SJCRH30 (cell line): ENCODE data around the gene MAPK8IP2. TPM values are rescaled to one million over a fixed set of nuclear protein-coding genes. Genes with fewer than 3 reads are reported as not detected.
"Not testable (repeated sequence)": the region's sequence is repeated elsewhere in the genome, so short reads cannot be mapped to it uniquely, and the experiment has no call there.

ENCODE experiments used
- DNase-seq, 2 experiments: peaks; one replicate each; pipeline ENCODE4 v3.0.0-alpha.2; 2015 to 2020
- H3K27ac ChIP-seq: fragments of 250-450 bp; sonication (Bioruptor Pico); 2 replicates; pipeline ENCODE4 v1.5.1; 2020; ENCODE audit warnings: mild to moderate bottlenecking, moderate library complexity
- H3K27me3 ChIP-seq: fragments of 250-450 bp; sonication (Bioruptor Pico); 2 replicates; pipeline ENCODE4 v1.5.1; 2020; ENCODE audit warnings: mild to moderate bottlenecking, moderate library complexity
- H3K36me3 ChIP-seq: fragments of 250-450 bp; sonication (Bioruptor Pico); 2 replicates; pipeline ENCODE4 v1.5.1; 2020; ENCODE audit warnings: mild to moderate bottlenecking, moderate library complexity
- H3K4me1 ChIP-seq: fragments of 250-450 bp; sonication (Bioruptor Pico); 2 replicates; pipeline ENCODE4 v1.5.1; 2020; ENCODE audit warnings: mild to moderate bottlenecking, moderate library complexity
- H3K4me3 ChIP-seq: fragments of 250-450 bp; sonication (Bioruptor Pico); 2 replicates; pipeline ENCODE4 v1.5.1; 2020; ENCODE audit warnings: mild to moderate bottlenecking, moderate library complexity
- H3K9me3 ChIP-seq: fragments of 250-450 bp; sonication (Bioruptor Pico); replicated peaks from 2 replicates; pipeline ENCODE4 v1.5.1; 2020; ENCODE audit warnings: mild to moderate bottlenecking, moderate library complexity
- total RNA-seq: library from RNA; depleted of rRNA; stranded (reverse); fragments of >200 nt; shearing (Covaris generic); gene quantifications from 2 replicates; pipeline ENCODE4 v1.2.3, GENCODE V29; 2014

The MAPK8IP2 gene
- total RNA-seq, 1 experiment from 2014 or later: 0.99 TPM

DNA sequence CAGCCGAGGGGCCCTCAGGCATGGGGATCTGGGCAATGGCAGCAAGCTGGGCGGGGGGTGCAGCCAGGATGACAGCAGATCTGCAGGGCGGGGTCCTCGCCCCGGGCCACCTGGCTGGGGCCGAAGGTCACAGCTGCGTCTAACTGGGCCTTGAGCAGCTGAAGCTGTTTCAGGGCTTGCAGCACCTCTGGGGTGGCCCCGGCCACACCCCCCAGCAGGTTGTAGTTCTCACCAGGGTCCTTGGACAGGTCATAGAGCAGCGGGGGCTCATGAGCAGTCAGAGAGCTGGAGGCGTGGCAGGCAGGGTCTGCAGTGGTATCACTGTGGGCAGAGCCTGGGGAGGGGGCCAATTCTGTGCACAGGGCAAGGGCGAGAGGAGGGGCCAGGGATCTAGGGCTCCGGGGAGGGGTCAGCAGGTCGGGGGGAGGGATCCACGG is 24.6 kb downstream of the MAPK8IP2 start:
- no peak for DNase-seq
- Histone ChIP-seq H3K27me3 (no peaks in the 10 kb centered on the region), H3K27ac (no peak overlapping the region), H3K4me3 (no peak overlapping the region), H3K9me3 (no peaks in the 10 kb centered on the region), H3K4me1 (peaks cover 4% of the 10 kb centered on the region; the same call in 1 of the 2 replicates), H3K36me3 (no peaks in the 10 kb centered on the region)

DNA sequence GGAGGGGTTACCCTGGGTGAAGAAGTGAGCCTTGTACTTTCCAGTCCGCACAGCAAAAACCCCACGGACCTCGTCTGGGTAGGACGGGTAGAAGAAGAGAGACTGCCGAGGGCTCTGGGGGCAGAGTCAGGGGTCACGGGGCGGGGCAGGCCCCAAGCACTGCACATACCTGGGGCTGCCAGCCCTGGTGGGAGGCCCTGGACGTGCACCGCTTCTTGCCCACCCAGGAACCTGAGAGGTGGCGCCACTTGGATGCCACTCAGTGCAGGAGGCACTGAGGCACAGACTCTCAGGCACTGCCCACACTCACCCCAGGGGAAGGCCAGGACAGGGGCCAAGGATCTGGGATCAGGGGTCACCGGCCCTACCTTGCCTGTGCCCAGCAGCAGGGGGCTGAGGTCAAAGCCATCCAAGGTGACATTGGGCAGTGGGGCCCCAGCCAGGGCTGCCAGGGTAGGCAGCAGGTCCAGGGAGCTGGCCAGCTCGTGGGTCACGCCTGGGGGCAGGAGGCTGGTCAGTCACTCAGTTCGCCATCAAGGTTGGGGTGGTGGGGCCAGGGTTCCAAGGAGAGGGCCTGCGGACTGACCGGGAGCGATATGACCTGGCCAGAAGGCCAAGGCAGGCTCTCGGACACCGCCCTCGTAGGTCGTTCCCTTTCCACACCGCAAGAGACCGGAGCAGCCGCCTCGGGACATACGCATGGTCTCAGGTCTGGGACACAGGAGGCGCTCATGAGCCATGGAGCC is 25.1 kb downstream of the MAPK8IP2 start:
- H3K27ac ChIP-seq: no peak overlapping the region
- H3K9me3 ChIP-seq: no peaks in the 10 kb centered on the region
- no peak overlapping the region for H3K4me3 ChIP-seq
- H3K4me1 ChIP-seq: peaks cover 4% of the 10 kb centered on the region; the same call in 1 of the 2 replicates
- no peaks in the 10 kb centered on the region for H3K27me3 ChIP-seq
- no peaks in the 10 kb centered on the region for H3K36me3 ChIP-seq
- DNase-seq: peak in 1 of 2 experiments; percentile 2

DNA sequence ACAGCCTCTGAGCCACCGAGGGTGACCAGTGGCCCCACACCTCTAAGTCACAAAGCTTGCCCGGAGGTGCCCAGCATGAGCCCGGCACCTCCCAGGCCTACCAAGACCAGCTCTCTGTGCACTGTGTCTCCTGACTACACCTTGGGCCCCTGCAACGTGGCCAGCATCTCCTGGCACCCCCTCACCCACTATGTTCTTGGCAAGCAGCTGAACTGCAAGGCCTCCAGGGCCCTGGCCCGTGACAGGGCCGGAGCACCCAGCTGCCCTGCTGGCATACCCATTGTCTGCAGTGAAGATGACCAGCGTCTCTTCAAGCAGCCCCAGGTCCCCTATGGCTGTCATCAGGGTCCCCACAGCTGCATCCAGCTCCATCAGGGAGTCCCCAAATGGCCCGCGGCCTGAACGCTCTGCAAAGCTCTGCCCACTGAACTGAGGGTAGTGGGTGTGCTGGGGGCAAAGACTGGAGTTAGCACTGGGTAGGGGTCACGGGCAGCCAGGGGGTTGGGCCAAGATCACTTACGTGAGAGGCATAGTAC is 25.8 kb downstream of the MAPK8IP2 start:
- Histone ChIP-seq H3K4me3 (no peak overlapping the region), H3K36me3 (no peaks in the 10 kb centered on the region), H3K9me3 (no peaks in the 10 kb centered on the region), H3K4me1 (peaks cover 2% of the 10 kb centered on the region; the same call in 1 of the 2 replicates), H3K27me3 (no peaks in the 10 kb centered on the region), H3K27ac (no peak overlapping the region)
- DNase-seq: peak in 1 of 2 experiments; percentile 7

DNA sequence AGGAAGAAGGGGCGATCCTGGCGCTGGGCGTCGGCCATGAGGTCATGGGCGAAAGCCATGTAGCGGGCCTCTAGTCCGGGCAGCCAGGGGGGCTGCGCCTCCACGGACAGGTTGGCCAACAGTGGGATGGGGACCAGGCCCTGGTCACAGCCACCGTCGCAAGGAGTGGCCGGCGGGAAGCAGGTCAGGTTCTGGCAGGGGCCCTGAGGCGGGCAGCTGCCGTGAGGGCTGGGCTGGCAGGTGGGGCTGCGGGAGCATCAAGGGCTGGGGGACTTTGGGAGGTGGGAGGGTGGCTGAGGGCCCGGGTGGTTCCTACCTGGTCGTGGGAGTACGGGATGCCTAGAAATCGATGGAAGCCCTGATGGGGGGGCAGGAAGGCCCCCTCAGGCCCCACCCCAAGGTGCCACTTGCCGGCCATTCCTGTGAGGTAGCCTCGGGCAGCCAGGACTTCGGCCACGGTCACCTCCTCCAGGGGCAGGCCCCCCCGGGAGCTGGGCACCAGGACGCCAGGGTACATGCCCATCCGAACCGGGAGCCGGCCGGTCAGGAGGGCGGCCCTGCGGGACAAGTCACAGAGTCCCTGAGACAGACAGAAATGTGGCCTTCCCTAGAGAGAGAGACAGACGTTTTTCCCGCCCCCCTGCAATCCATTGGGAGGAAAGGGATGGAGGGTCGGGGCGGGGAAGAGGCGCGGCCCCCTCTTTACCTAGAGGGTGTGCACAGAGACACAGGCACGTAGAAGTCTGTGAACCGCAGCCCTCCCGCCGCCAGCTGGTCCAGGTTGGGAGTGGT is 26.5 kb downstream of the MAPK8IP2 start:
- no peaks in the 10 kb centered on the region; the same call in 1 of the 2 replicates for H3K4me1 ChIP-seq
- DNase-seq: no peak
- H3K27me3 ChIP-seq: no peaks in the 10 kb centered on the region
- no peak overlapping the region for H3K27ac ChIP-seq
- H3K36me3 ChIP-seq: no peaks in the 10 kb centered on the region
- no peak overlapping the region for H3K4me3 ChIP-seq
- no peaks in the 10 kb centered on the region for H3K9me3 ChIP-seq

DNA sequence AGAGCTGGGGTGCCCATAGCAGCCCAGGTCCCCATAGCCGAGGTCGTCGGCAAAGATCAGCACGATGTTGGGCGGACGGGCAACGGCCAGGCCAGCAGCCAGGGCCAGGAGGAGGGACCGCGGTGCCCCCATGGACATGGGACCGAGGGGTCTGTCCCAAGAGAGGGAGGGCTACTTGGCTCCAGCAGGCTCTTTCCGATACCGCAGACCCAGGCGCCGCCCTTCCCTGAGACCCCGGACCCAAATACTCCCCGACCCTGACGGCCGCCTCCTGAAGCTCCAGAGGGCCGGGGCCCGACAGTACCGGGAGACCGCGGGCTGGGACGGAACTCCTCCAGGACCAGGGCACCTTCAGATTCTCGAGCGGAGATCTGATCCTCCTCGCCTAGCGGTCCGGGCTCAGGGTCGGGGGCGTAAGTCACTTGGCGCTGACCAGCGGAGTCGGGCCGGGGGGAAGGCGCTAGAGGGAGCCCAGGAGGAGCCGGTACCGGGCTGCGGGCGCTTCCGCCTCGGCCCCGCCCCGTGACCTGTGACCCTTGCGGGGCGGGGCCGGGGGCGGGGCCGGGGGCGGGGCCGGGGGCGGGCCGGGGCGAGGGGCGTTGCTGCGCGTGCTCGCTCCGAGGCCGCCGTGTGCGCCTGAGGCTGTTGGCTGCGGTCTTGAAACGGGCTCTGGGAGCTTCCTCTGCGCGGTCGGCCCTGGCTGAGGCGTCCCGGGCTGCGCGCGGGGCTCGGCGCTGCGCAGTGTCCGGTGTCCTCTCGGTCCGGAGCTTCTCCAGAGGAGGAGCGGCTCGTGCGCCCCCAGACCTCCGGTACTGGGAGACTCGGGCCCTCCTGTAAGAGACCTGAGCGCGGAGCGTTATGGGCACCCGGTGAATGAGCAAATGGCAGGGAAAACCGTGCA is 27.3 kb downstream of the MAPK8IP2 start, which contains the start of gene ARSA:
Gene ARSA (minus strand): TSS at position 511 of the 901 bp plus-strand sequence. CDS start 373 bp downstream, at position 138.
- no peak within 1 kb of the TSS for H3K27ac ChIP-seq
- no peaks in the 10 kb centered on the region for H3K9me3 ChIP-seq
- H3K4me3 ChIP-seq: peak within 1 kb of the TSS; percentile 58
- DNase-seq: peak; percentile 57 to 59
- 0 out of 2 replicates have a peak, but pooled peaks cover under 1% of the 10 kb centered on the region for H3K4me1 ChIP-seq
- no peaks in the 10 kb centered on the region for H3K36me3 ChIP-seq
- no peaks in the 10 kb centered on the region for H3K27me3 ChIP-seq

DNA sequence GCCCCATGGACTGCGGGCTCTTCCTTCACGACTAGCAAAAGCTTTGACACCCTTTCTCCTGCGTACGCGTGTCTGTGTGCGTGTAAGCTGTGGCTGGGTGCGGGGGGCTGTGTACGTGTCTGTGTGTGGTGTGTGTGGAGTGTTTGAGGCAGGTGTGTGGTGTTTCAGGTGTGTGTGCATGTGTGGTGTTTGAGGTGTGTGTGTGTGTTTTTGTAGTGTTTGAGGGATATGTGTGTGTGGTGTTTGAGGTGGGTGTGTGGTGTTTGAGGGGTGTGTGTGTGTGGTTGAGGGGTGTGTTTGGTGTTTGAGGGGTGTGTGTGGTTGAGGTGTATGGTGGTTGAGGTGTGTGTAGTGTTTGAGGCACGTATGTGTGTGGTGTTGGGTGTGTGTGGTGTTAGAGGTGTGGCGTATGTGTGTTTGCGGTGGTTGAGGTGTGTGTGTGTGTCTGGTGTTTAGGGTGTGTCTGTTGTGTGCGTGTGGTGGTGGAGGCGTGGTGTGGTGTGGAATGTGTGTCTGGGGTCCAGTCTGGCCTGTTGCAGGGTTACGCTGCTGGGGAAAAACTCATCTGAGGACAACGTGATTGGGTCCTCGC is 28.0 kb downstream of the MAPK8IP2 start:
- 0 out of 2 replicates have a peak, but pooled peaks cover 5% of the 10 kb centered on the region for H3K4me1 ChIP-seq
- H3K27me3 ChIP-seq: no peaks in the 10 kb centered on the region
- no peak overlapping the region for H3K27ac ChIP-seq
- peak overlapping the region; percentile 58 for H3K4me3 ChIP-seq
- no peaks in the 10 kb centered on the region for H3K9me3 ChIP-seq
- H3K36me3 ChIP-seq: no peaks in the 10 kb centered on the region
- DNase-seq: no peak

DNA sequence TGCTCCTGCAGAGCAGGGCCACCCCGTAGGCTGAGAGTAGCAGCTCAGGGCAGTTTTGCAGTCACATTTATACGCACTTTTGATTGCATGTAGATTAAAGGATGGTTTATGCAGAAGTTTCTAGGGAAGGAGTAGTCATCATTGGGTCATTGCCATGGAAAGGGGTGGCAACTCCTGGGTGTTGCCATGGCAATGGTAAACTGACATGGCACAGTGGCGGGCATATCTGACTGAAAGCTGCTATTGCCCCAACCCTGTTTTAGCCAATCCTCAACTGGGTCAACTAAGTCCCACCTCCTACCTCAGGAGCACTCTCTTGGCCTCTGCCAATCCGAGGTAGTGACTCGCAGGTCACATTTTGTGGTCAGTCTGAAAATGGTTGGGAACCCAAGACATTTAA is 29.8 kb downstream of the MAPK8IP2 start:
- Histone ChIP-seq H3K27ac (no peak overlapping the region), H3K9me3 (no peaks in the 10 kb centered on the region), H3K27me3 (no peaks in the 10 kb centered on the region), H3K4me3 (no peak overlapping the region), H3K36me3 (no peaks in the 10 kb centered on the region), H3K4me1 (0 out of 2 replicates have a peak, but pooled peaks cover 5% of the 10 kb centered on the region)
- no peak for DNase-seq

DNA sequence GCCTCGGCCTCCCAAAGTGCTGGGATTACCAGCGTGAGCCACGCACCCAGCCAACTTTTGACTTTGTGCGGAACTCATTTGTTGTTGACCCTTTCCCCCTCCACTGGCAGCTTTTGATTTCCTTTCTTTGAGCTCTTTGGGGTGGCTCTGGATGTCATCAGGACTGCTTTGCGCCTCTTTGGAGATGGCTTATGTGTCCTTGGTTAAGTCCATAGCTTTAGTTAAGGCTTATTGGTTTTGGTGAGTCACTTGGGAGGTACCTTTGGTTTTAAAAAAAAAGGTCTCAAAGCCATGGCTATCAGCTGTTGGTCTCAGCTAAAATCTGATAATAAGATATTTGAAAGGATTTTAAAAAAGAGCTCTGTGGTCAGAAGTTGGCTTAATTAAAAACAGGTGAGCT is 32.5 kb downstream of the MAPK8IP2 start:
- DNase-seq: peak in 1 of 2 experiments; percentile 61

DNA sequence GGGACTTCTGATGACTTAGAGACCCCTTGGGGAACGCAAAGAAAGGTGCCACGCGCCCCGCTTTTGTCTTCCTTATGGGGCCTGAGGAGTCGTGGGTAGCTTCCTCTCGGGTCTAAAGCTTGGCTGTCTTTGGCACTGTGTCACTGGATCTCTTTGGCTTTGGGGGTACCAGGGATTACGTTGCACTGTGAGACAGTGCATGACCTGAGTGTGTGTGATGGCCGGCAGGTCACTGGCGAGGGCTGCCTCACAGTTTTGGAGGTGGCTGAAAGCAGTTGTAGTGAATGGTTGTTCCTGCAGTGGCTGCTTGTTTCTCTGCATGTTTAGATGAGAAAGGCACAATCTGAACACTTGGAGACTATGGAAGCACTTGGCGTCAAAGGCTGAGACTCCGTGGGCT is 33.2 kb downstream of the MAPK8IP2 start:
- H3K27me3 ChIP-seq: no peaks in the 10 kb centered on the region
- H3K4me1 ChIP-seq: 0 out of 2 replicates have a peak, but pooled peaks cover 5% of the 10 kb centered on the region
- H3K9me3 ChIP-seq: 0 out of 2 replicates have a peak, but pooled peaks cover 4% of the 10 kb centered on the region

More for the DNA sequence above, 32.5 kb downstream of the MAPK8IP2 start:
- Histone ChIP-seq H3K4me1 (0 out of 2 replicates have a peak, but pooled peaks cover 5% of the 10 kb centered on the region), H3K36me3 (no peaks in the 10 kb centered on the region), H3K27ac (no peak overlapping the region), H3K4me3 (no peak overlapping the region), H3K27me3 (no peaks in the 10 kb centered on the region), H3K9me3 (0 out of 2 replicates have a peak, but pooled peaks cover 4% of the 10 kb centered on the region)

DNA sequence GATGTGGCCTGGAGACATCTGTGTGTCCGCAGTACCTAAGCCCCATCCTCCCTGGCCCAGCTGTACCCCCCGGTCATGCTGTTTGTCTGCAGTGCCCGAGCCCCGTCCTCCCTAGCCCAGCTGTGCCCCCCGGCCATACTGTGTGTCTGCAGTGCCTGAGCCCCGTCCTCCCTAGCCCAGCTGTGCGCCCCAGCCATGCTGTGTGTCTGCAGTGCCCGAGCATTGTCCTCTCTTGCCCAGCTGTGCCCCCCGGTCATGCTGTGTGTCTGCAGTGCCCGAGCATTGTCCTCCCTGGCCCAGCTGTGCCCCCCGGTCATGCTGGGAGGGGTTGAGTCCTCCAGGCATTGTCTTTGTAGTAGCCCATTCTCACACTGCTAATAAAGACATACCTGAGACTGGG is 35.0 kb downstream of the MAPK8IP2 start:
- H3K27ac ChIP-seq: no peak overlapping the region
- no peak for DNase-seq
- 0 out of 2 replicates have a peak, but pooled peaks cover 5% of the 10 kb centered on the region for H3K4me1 ChIP-seq
- H3K9me3 ChIP-seq: 0 out of 2 replicates have a peak, but pooled peaks cover 4% of the 10 kb centered on the region
- H3K4me3 ChIP-seq: no peak overlapping the region
- no peaks in the 10 kb centered on the region for H3K27me3 ChIP-seq
- no peaks in the 10 kb centered on the region for H3K36me3 ChIP-seq

More for the DNA sequence above, 33.2 kb downstream of the MAPK8IP2 start:
- Histone ChIP-seq H3K27ac (no peak overlapping the region), H3K36me3 (no peaks in the 10 kb centered on the region), H3K4me3 (no peak overlapping the region)
- DNase-seq: no peak

DNA sequence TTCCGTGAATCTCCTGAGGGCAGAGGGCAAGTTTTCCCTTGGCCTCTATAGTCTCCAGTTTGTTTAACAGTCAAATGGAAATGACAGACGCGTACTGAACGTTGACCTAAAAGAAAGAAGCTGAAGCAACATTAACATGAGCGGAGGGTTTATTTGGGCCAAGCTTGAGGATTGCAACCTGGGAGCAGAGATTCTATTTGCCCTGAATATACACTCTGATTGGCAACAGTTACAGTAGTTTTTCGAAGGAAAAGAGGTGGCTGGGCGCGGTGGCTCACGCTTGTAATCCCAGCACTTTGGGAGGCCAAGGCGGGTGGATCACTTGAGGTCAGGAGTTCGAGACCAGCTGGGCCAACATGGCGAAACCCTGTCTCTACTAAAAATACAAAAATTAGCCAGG is 39.7 kb downstream of the MAPK8IP2 start:
- not testable (repeated sequence) for H3K36me3 ChIP-seq, DNase-seq, H3K4me3 ChIP-seq, H3K9me3 ChIP-seq, H3K27ac ChIP-seq, H3K4me1 ChIP-seq
- peaks cover 11% of the 10 kb centered on the region; the same call in 1 of the 2 replicates for H3K27me3 ChIP-seq

DNA sequence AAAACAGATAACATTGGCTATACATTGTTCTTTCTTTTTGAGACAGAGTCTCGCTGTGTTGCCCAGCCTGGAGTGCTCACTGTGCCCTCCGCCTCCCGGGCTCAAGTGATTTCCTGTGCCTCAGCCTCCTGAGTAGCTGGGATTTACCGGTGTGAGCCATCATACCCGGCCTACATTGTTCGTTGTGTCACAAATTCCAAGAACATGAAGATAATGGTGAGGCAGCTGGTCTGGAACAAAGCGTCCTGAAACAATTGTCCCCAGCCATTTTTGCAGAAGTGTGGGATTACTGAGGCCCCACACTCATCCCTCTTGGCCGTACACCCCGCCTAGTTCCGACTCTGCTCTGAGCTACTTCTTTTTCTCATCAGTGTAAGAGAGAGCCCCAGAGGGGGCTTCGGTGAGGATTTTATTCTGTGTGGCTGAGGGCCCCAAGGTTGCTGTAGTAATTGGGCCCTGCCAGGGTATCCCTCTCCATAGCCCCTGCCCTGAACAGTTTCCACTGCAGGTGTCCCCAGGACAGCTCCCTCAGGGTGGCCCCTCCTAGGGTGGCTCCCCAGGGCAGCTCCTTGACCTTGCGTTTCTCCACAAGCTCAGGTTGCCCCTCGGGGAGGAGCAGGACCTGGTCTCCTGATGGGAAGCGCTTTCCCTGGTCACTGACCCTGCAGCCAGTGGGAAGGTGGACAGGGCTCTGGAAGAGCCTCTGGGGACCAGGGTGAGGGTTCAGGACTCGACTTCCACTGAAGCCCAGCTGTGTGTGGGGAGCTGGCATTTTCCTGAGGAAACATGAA is 40.5 kb downstream of the MAPK8IP2 start:
- H3K4me3 ChIP-seq: no peak overlapping the region
- peaks cover 15% of the 10 kb centered on the region; the same call in 1 of the 2 replicates for H3K27me3 ChIP-seq
- DNase-seq: no peak
- no peak overlapping the region for H3K27ac ChIP-seq
- H3K9me3 ChIP-seq: 0 out of 2 replicates have a peak, but pooled peaks cover 4% of the 10 kb centered on the region
- H3K36me3 ChIP-seq: no peaks in the 10 kb centered on the region
- peaks cover 5% of the 10 kb centered on the region for H3K4me1 ChIP-seq
